Measurements from ENCODE around the gene FOXK2. TPM values are rescaled to one million over a fixed set of nuclear protein-coding genes. Genes with fewer than 3 reads are reported as not detected.

FOXK2 gene
- total RNA-seq, 1 experiment from 2014 or later: 72.0 TPM

GRCh38 chr17:82475458-82475857 lies 44.1 kb upstream of the FOXK2 start:
- H3K79me2 ChIP-seq (ENCODE audit: insufficient read depth, low read length): no peaks in the 10 kb centered on the region
- no peak overlapping the region for H3K4ac ChIP-seq (ENCODE audit: low read depth, low read length)
- H2BK120ac ChIP-seq (ENCODE audit: low read depth, low read length, poor library complexity, severe bottlenecking): no peak overlapping the region
- no peak for DNase-seq
- no peaks in the 10 kb centered on the region for H3K27me3 Mint-ChIP-seq (ENCODE audit: low read depth)
- no peak overlapping the region for H2AFZ ChIP-seq (ENCODE audit: low read length)
- H3K4me2 ChIP-seq (ENCODE audit: insufficient read depth, insufficient read length, low read length): no peak overlapping the region
- no peaks in the 10 kb centered on the region for H3K9me3 ChIP-seq (ENCODE audit: control insufficient read depth, low read depth, low read length)
- H3K23ac ChIP-seq (ENCODE audit: insufficient read length, low read depth, low read length): no peak overlapping the region
- H3K18ac ChIP-seq (ENCODE audit: insufficient read length, low read depth, low read length): no peak overlapping the region
- H3K14ac ChIP-seq (ENCODE audit: insufficient read depth, low read length): no peak overlapping the region
- H3K79me1 ChIP-seq (ENCODE audit: insufficient read depth, low read depth, low read length, poor library complexity, severe bottlenecking): no peaks in the 10 kb centered on the region
- H3K9me3 Mint-ChIP-seq: no peaks in the 10 kb centered on the region
- no peak overlapping the region for H3K4me3 Mint-ChIP-seq
- H4K91ac ChIP-seq (ENCODE audit: insufficient read length, low read depth, low read length): no peak overlapping the region
- H3K36me3 Mint-ChIP-seq (ENCODE audit: insufficient read depth in 1 of 3, low read depth in 3 of 3): peaks cover 21 to 69% (median 68%) of the 10 kb centered on the region in 3 experiments
- no peaks in the 10 kb centered on the region for H4K20me1 ChIP-seq (ENCODE audit: control insufficient read depth, insufficient read depth, insufficient read length)
- no peaks in the 10 kb centered on the region for H3K4me1 ChIP-seq (ENCODE audit: insufficient read depth, low read length)
- no peak overlapping the region for H3K27ac Mint-ChIP-seq
- no peak overlapping the region for H2BK12ac ChIP-seq (ENCODE audit: insufficient read length, low read depth, low read length)
- H3K4me1 Mint-ChIP-seq: no peaks in the 10 kb centered on the region
- H2BK5ac ChIP-seq (ENCODE audit: insufficient read length, low read length): no peak overlapping the region
- H3T11ph ChIP-seq (ENCODE audit: low read length): no peak overlapping the region
- H2BK15ac ChIP-seq (ENCODE audit: low read depth, low read length): no peak overlapping the region
- no peak for TF ChIP-seq CTCF (conservative IDR thresholded peaks at IDR 0.05)
- no peak overlapping the region for H4K5ac ChIP-seq (ENCODE audit: insufficient read length, low read depth, low read length)
- no peak overlapping the region for H4K8ac ChIP-seq (replicated peaks; ENCODE audit: insufficient read length, low read depth, low read length)
- no peak overlapping the region for H2BK20ac ChIP-seq (ENCODE audit: low read depth, low read length, poor library complexity, severe bottlenecking)
- H3K9ac ChIP-seq (ENCODE audit: extremely low read depth, insufficient read length, low read length): no peak overlapping the region
- no peak overlapping the region for H3K27ac ChIP-seq (ENCODE audit: insufficient read length, low read depth, low read length)
- no peaks in the 10 kb centered on the region for H3K27me3 ChIP-seq (ENCODE audit: insufficient read depth, low read length)
- no peaks in the 10 kb centered on the region for H3K23me2 ChIP-seq (ENCODE audit: insufficient read length, low read depth, low read length, poor library complexity, severe bottlenecking)
- no peak overlapping the region for H3K56ac ChIP-seq (ENCODE audit: insufficient read length, low read depth, low read length)
- no CpG with 5 or more reads among the region's 8 CpGs for whole genome bisulfite sequencing (ENCODE audit: extremely low coverage, insufficient read length, low lambda C conversion rate)
- H2AK5ac ChIP-seq (ENCODE audit: insufficient read length, low read length): no peak overlapping the region

All from H9 (cell line).